SK-N-SH (cell line): Measurements from ENCODE around the gene AGBL1. TPM values are rescaled to one million over a fixed set of nuclear protein-coding genes. Genes with fewer than 3 reads are reported as not detected.

Source experiments
- CTCF ChIA-PET: fragments of 300-600, 350-600 bp; formaldehyde crosslinking; extraction: SDS; loops from one replicate; lab custom pipeline; 2021; lab: Yijun Ruan, JAX
- POLR2A ChIA-PET: fragments of 350-600 bp; sonication (Branson Sonifier 250); formaldehyde crosslinking; extraction: SDS; loops from one replicate; lab custom pipeline; 2020; ENCODE audit warnings: antibody characterized with exemption, inconsistent platforms; lab: Yijun Ruan, JAX
- DNase-seq: peaks from one replicate; pipeline ENCODE4 v3.0.0; 2012
- H2AFZ ChIP-seq: fragments of 200-600 bp; sonication (generic); 2 replicates; pipeline ENCODE4 v1.8.1; 2016; ENCODE audit warnings: antibody characterized with exemption, mild to moderate bottlenecking, low read depth
- H3F3A ChIP-seq: fragments of 200-600 bp; sonication (generic); replicated peaks from 2 replicates; pipeline ENCODE3; 2016; ENCODE audit warnings: antibody characterized with exemption, mild to moderate bottlenecking; ENCODE audit not compliant: insufficient read depth
- H3K27ac ChIP-seq, 2 experiments: fragments of 200-500 bp in 1 of 2; fragments of 200-600 bp in 1 of 2; sonication (Bioruptor generic) in 1 of 2; sonication (generic), shearing (Covaris generic) in 1 of 2; 2 replicates each; pipeline versions ENCODE4 v1.5.1 to v1.6.1; 2014 to 2016; ENCODE audit warnings: low read depth in 2 of 2, inconsistent platforms in 1 of 2, low read length in 1 of 2, mild to moderate bottlenecking in 1 of 2, mixed read lengths in 1 of 2
- H3K27me3 ChIP-seq: fragments of 200-600 bp; sonication (generic), shearing (Covaris generic); 2 replicates; pipeline ENCODE4 v1.6.1; 2016; ENCODE audit warnings: mixed run types; ENCODE audit not compliant: insufficient read depth
- H3K36me3 ChIP-seq, 2 experiments: fragments of 200-500 bp in 1 of 2; fragments of 200-600 bp in 1 of 2; sonication (Bioruptor generic) in 1 of 2; sonication (generic) in 1 of 2; replicated peaks in 1 of 2; 2 replicates each; pipeline versions ENCODE3 to v1.5.1; 2014 to 2016; ENCODE audit warnings: low read length in 1 of 2, mild to moderate bottlenecking in 1 of 2; ENCODE audit not compliant: insufficient read depth in 2 of 2, control insufficient read depth in 1 of 2
- H3K4me1 ChIP-seq, 2 experiments: fragments of 200-500 bp in 1 of 2; fragments of 200-600 bp in 1 of 2; sonication (Bioruptor generic) in 1 of 2; sonication (generic), shearing (Covaris generic) in 1 of 2; 2 replicates each; pipeline versions ENCODE4 v1.5.1 to v1.6.1; 2014 to 2016; ENCODE audit warnings: low read depth in 1 of 2, low read length in 1 of 2, mixed run types in 1 of 2; ENCODE audit not compliant: insufficient read depth in 2 of 2, control insufficient read depth in 1 of 2
- H3K4me2 ChIP-seq: fragments of 200-600 bp; sonication (generic), shearing (Covaris generic); 2 replicates; pipeline ENCODE4 v1.6.1; 2017; ENCODE audit warnings: mixed run types
- H3K4me3 ChIP-seq, 2 experiments: fragments of 200-500 bp in 1 of 2; fragments of 200-600 bp in 1 of 2; sonication (Bioruptor generic) in 1 of 2; sonication (generic), shearing (Covaris generic) in 1 of 2; 2 replicates each; pipeline versions ENCODE4 v1.5.1 to v1.8.1; 2014 to 2016; ENCODE audit warnings: low read depth in 2 of 2, inconsistent platforms in 1 of 2, low read length in 1 of 2, mild to moderate bottlenecking in 1 of 2, mixed read lengths in 1 of 2, moderate library complexity in 1 of 2
- H3K79me2 ChIP-seq: fragments of 200-600 bp; sonication (generic); 2 replicates; pipeline ENCODE4 v1.8.1; 2017; ENCODE audit warnings: mild to moderate bottlenecking; ENCODE audit not compliant: insufficient read depth
- H3K9ac ChIP-seq: fragments of 200-600 bp; sonication (generic); 2 replicates; pipeline ENCODE4 v1.6.1; 2017; ENCODE audit warnings: mixed run types
- H3K9me2 ChIP-seq: fragments of 200-600 bp; sonication (generic); 2 replicates; pipeline ENCODE4 v1.6.1; 2017; ENCODE audit warnings: mixed run types
- H3K9me3 ChIP-seq: fragments of 200-600 bp; sonication (generic); 2 replicates; pipeline ENCODE4 v1.6.1; 2017; ENCODE audit warnings: mixed run types, mild to moderate bottlenecking, moderate library complexity
- H4K20me1 ChIP-seq: fragments of 200-600 bp; sonication (generic); 2 replicates; pipeline ENCODE4 v1.6.1; 2017; ENCODE audit warnings: mild to moderate bottlenecking, mixed run types; ENCODE audit not compliant: insufficient read depth
- EZH2phosphoT487 ChIP-seq: fragments of 200-600 bp; sonication (generic); IDR thresholded peaks from 2 replicates; pipeline ENCODE4 v1.6.1; 2017; ENCODE audit warnings: low read depth, mixed run types, mild to moderate bottlenecking, antibody characterized with exemption, moderate library complexity, borderline replicate concordance
- GABPA ChIP-seq: IDR thresholded peaks from 2 replicates; pipeline ENCODE4 v1.4.0; 2012; ENCODE audit warnings: low read depth, mild to moderate bottlenecking
- JUND ChIP-seq: IDR thresholded peaks from 2 replicates; pipeline ENCODE4 v1.4.0; 2012
- MAX ChIP-seq: IDR thresholded peaks from 2 replicates; pipeline ENCODE4 v1.4.0; 2012; ENCODE audit warnings: low read depth
- MXI1 ChIP-seq: IDR thresholded peaks from 2 replicates; pipeline ENCODE4 v1.6.1; 2012; ENCODE audit warnings: mild to moderate bottlenecking, low read depth, low read length, improper control_type of control experiment
- NFIC ChIP-seq: IDR thresholded peaks from 2 replicates; pipeline ENCODE4 v1.4.0; 2012; ENCODE audit warnings: borderline replicate concordance
- NRF1 ChIP-seq: IDR thresholded peaks from 2 replicates; pipeline ENCODE4 v1.6.1; 2012; ENCODE audit warnings: low read depth, mild to moderate bottlenecking, low read length
- POLR2AphosphoS5 ChIP-seq: IDR thresholded peaks from 2 replicates; pipeline ENCODE4 v1.6.1; 2012; ENCODE audit warnings: low read depth, low read length
- RAD21 ChIP-seq: IDR thresholded peaks from 2 replicates; pipeline ENCODE4 v1.6.1; 2012; ENCODE audit warnings: mild to moderate bottlenecking, low read length
- SIN3A ChIP-seq: IDR thresholded peaks from 2 replicates; pipeline ENCODE4 v1.6.1; 2012; ENCODE audit warnings: low read depth, mild to moderate bottlenecking, low read length, moderate library complexity, borderline replicate concordance
- TCF12 ChIP-seq: IDR thresholded peaks from 2 replicates; pipeline ENCODE4 v1.4.0; 2012
- YY1 ChIP-seq: IDR thresholded peaks from 2 replicates; pipeline ENCODE4 v1.4.0; 2012; ENCODE audit warnings: low read depth, mild to moderate bottlenecking
- WGBS: methylation state at CpG from one replicate; pipeline ENCODE4 v1.1.6; 2017; ENCODE audit warnings: low lambda C conversion rate; 5-methylcytosine and 5-hydroxymethylcytosine counted together
- polyA plus RNA-seq, 3 experiments: library from polyadenylated mRNA; depleted of rRNA; stranded (reverse); fragments of >200 nt; gene quantifications; 2 replicates each; pipeline ENCODE4 v1.2.3, GENCODE V29; 2012
- TF ChIP-seq, protein P1 (sequence below): IDR thresholded peaks from 2 replicates; pipeline ENCODE4 v1.6.1; 2012; ENCODE audit warnings: mild to moderate bottlenecking, low read depth, low read length, moderate library complexity

The AGBL1 gene
- polyA plus RNA-seq, 1 of the 3 experiments (the other 2 are of a cell fraction): not detected

DNA sequence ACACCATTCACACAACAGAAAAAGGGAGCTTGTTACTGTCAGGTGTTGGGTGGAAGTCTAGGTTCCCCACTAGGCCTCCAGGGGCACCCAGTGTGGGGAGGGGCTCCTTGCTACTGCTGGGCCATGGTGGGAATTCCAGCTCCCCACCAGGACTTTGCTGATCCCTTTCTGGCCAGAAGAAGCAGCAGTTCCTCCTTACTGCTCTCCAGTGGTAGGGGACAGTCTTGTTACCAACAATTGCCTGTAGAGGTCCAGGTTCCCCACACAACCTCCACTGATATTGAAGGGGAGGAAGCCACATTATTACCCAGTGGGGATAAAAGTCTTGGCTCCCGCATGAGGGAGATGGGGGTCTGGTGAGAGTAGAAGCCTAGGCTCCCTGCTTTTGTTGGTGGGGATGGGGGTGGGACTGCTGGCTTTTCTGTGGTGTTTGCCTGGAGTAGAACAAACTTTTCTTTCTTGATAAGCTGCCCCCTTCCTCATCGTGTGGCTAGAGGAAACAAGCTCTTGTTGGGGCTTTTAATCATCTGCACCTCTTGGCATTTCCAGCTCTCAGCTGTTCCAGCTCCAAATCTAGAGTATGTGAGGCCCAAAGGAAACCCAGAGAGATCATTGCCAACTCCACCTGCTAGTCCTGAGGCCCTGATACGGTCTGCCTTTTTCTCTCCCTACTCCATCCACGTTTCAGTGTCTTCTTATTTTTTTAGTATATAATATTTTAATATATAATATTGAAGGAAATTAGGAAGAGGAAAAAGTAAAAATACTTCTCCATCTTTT, 824.2 kb downstream of the AGBL1 start (continued):
- TF ChIP-seq SIN3A (no peak), NFIC (no peak), EZH2phosphoT487 (no peak), GABPA (no peak), JUND (no peak)
- TF ChIP-seq, protein P1, sequence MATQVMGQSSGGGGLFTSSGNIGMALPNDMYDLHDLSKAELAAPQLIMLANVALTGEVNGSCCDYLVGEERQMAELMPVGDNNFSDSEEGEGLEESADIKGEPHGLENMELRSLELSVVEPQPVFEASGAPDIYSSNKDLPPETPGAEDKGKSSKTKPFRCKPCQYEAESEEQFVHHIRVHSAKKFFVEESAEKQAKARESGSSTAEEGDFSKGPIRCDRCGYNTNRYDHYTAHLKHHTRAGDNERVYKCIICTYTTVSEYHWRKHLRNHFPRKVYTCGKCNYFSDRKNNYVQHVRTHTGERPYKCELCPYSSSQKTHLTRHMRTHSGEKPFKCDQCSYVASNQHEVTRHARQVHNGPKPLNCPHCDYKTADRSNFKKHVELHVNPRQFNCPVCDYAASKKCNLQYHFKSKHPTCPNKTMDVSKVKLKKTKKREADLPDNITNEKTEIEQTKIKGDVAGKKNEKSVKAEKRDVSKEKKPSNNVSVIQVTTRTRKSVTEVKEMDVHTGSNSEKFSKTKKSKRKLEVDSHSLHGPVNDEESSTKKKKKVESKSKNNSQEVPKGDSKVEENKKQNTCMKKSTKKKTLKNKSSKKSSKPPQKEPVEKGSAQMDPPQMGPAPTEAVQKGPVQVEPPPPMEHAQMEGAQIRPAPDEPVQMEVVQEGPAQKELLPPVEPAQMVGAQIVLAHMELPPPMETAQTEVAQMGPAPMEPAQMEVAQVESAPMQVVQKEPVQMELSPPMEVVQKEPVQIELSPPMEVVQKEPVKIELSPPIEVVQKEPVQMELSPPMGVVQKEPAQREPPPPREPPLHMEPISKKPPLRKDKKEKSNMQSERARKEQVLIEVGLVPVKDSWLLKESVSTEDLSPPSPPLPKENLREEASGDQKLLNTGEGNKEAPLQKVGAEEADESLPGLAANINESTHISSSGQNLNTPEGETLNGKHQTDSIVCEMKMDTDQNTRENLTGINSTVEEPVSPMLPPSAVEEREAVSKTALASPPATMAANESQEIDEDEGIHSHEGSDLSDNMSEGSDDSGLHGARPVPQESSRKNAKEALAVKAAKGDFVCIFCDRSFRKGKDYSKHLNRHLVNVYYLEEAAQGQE: no peak

- Histone ChIP-seq H3K9me2 (no peaks in the 10 kb centered on the region), H3K36me3 (no peaks in the 10 kb centered on the region), H3F3A (no peaks in the 10 kb centered on the region), H4K20me1 (no peaks in the 10 kb centered on the region), H3K27me3 (no peaks in the 10 kb centered on the region), H3K9ac (no peak overlapping the region), H2AFZ (no peak overlapping the region), H3K4me3 (no peak overlapping the region), H3K27ac (no peak overlapping the region), H3K9me3 (no peaks in the 10 kb centered on the region), H3K4me1 (no peaks in the 10 kb centered on the region), H3K79me2 (no peaks in the 10 kb centered on the region), H3K4me2 (no peak overlapping the region)
- ChIA-PET CTCF (interaction anchor here (0.7 to 1.9 kb wide), 2 partner anchors 10 to 1341 kb away, joined by 3 to 8 read pairs; no protein-coding TSS in a partner anchor), POLR2A (no interaction called here)
- TF ChIP-seq EZH2phosphoT487 (no peak), POLR2AphosphoS5 (no peak), TCF12 (no peak), MXI1 (no peak), MAX (no peak), RAD21 (no peak), YY1 (no peak), NRF1 (no peak)
- no peak for DNase-seq
- WGBS: 34% methylated on average over 3 of the region's 3 CpGs
Measured at GRCh38 chr15:86905625-86906256, 826.1 kb downstream of the AGBL1 start.
